Measurements from ENCODE around the gene MED13L.
A peak's percentile ranks its signal among the peaks of the same experiment; 100 is the strongest.
"Not testable (repeated sequence)": the region's sequence is repeated elsewhere in the genome, so short reads cannot be mapped to it uniquely, and the experiment has no call there.

Gene MED13L

DNA sequence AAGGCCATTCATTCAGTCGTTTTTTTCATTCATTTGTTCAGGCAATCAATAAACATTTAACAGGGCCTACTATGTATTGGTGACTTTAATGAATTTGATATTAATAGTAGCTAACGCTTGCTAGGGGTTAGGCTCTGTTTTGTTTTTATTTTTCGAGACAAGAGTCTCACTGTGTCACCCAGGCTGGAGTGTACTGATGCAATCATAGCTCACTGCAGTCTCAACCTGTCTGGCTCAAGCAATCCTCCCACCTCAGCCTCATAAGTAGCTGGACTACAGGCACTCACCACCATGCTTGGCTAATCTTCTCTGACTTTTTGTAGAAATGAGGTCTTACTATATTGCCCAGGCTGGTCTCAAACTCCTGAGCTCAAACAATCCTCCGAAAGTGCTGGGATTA lies 25.6 kb upstream of the MED13L start:
- no peak for DNase-seq

DNA sequence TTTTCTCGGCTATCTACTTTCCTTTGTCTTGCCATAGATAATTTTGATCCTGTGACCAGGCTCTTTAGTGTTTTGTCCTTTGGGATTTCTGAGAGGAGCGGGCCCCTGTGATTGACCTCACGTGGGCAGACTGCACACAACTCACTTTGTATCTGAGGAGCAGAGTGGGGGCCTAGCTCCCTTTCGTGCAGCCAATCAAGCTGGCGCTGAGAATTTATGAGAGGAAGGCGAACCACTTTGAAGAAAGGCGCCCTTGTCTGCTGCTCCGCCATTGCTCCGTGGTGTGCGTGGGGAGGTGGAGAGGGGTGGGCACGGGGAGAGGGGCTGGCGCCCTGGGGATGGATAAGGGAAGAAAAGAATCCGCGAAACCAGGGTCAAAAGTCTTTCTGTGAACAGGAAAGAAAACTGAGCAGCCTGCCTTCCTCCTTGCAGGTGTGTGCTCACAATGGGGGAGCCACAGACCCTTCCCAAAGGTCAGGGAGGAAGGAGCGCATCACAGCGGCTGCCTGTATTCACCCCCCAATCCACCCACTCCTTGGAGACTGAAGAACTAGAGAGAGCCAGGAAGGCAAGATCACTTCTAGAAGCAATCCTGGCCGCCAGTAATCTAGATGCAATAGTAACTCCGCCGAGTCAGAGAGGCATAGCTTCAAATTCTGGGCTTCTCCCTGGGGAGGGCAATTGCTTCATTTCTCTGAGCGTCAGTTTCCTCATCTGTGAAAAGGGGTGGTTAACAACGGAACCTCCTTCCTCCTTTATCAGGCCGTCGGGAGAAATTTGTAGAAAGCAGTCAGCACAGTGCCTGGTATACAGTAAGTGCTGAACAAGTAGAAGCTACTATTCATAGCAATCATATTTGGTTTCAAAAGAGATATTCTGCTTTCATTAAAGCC lies 24.9 kb upstream of the MED13L start:
- no peak for DNase-seq

GRCh38 chr12:116301621-116302020 lies 24.1 kb upstream of the MED13L start:
- DNase-seq, result no peak

DNA sequence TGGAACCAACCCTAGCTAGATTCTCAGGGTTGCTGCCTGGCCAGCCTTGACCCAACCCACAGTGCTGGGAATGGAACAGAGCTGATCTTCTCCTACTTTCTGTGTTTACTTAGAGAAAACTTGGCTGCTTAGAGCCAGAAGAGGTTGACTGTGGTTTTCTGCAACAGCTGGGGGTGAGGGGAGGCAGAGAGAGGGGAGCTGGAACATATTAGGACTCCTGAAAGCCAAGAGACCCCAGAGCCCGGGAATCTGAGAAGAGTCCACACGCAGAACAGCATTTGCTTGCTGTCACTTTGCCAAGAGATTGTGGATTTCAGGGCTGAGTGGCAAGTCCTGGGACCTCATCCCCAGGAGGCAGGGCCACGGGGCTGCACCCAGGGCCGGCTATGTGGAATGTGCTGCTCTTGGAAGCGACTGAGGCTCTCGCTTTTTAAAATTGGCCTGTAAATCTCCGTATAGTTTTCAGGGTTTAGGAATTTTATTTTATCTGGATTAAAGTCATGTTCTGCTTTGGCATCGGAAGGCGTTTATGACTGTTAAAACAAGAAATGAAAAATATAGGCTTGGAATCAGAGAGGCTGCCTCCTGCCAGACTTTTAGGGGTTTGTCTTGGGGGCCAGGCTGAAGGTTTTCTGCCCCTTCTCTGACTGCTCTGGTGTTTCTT lies 22.3 kb upstream of the MED13L start:
- peak; percentile 68 for DNase-seq

DNA sequence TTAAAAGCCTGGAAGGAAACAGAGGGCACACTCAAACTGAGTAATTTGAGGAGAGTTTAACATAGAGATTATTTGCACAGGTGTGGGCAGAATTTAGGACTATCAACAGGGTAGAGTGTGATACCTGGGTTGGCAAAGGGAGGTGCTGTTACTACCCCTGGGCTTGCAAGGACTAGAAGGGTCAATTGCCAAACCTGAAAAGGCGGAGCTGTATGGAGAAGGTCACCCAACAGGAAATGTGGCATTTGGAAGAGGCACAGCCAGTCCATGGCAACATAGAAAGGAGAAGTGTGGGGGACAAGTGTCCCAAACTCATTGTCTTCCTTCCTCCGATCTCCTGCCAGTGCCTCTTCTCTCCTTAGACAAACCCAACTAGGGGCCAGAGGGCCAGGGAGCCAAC lies 21.6 kb upstream of the MED13L start:
- DNase-seq, result no peak

GRCh38 chr12:116298578-116298977 lies 21.1 kb upstream of the MED13L start:
- no peak for DNase-seq

DNA sequence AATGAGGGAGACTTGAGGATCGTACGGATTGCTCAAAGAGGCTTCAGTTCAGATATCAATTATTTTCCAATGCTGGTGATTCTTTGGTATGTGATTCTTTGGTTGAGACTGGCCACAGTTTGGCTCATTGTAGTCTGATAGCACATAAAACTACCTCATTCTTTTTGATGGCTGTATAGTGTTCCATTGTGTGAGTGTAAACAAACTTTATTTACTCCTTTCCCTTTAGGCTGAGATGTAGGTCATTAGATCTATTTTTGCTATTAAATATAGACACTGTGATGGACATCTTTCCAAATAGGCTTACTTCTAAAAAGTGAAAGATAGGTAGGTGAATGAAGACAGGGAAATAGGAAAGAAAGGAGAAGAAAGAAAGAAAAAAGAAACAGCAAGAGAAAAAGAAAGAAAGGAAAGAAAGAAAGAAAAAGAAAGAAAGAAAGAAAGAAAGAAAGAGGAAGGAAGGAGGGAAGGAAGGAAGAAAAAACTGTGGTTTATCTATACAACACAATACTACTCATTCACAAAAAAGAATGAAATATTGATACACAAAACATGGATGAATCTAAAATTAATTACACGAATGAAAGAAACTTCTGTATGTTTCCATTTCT lies 19.8 kb upstream of the MED13L start:
- no peak for DNase-seq

GRCh38 chr12:116295327-116296263 lies 18.1 kb upstream of the MED13L start:
- peak; percentile 64 for DNase-seq

GRCh38 chr12:116294454-116295165 lies 17.1 kb upstream of the MED13L start:
- no peak for DNase-seq

GRCh38 chr12:116293687-116294453 lies 16.4 kb upstream of the MED13L start:
- no peak for DNase-seq

DNA sequence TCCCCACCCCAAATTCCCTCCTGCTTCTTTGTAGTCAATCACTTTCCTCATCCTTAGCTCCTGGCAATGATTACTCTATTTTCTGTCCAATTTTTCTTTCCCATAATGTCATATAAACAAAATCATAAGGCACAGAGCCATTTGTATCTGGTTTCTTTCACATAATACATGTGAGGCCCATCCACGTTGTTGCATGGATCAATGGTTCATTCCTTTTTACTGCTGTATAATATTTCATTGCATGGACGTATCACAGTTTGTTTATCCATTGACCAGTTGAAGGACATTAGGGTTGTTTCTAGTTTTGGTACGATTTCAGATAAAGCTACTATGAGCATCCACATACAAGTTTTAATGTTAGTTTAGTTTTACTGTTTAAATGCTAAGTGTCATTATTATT lies 13.7 kb upstream of the MED13L start:
- no peak for DNase-seq

GRCh38 chr12:116288735-116289134 lies 11.2 kb upstream of the MED13L start:
- DNase-seq, result no peak

DNA sequence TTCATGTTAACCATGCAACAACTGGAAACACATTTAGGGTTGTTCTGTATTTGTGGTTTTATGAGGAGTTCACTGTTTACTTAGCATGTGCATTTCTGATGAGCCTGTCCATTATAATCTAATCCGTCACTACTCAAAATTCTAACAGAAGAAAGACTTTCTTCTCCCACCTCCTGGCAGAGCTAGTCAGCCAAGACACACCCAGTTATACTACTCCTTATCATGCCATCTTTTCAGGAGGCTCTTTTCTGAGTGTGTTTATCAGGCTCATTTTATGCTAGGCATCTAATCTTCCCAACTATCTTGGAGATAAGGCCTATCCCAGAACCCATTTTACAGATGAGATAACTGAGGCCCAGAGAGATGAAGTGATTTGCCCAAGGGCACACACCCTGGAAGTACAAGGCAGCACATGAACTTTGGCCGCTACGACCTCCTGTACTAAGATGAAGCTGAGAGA lies 10.4 kb upstream of the MED13L start:
- DNase-seq, result peak; percentile 42

DNA sequence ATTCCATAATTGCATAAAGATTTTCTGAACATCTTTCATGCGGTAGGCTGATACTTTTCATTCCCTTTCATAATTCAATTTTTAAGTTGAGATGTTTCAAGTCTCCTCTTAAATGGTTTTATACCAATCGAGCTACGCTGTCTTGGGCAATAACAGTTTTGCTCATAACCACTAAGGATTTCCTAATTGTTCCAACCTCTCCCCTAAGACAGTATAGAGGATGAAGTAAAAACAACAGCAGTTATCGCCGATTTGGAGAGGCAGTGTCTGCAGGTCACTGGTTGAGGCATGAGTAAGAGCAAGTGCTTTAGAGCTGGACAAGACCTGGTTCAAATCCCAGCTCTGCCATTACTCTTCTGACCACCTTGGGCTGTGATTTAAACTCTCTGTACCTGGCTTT lies 6.9 kb upstream of the MED13L start:
- DNase-seq, result no peak

DNA sequence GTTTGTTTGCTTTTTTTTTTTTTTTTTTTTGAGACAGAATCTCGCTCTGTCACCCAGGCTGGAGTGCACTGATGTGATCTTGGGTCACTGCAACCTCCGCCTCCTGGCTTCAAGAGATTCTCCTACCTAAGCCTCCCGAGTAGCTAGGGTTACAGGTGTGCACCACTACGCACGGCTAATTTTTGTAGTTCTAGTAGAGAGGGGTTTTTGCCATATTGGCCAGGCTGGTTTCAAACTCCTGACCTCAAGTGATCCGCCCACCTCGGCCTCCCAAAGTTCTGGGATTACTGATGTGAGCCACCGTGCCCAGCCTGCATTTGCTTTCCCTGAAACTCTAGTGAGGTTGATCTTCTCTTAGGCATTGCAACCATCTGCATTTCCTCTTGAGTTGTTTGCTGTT lies 6.4 kb upstream of the MED13L start:
- not testable (repeated sequence) for DNase-seq

DNA sequence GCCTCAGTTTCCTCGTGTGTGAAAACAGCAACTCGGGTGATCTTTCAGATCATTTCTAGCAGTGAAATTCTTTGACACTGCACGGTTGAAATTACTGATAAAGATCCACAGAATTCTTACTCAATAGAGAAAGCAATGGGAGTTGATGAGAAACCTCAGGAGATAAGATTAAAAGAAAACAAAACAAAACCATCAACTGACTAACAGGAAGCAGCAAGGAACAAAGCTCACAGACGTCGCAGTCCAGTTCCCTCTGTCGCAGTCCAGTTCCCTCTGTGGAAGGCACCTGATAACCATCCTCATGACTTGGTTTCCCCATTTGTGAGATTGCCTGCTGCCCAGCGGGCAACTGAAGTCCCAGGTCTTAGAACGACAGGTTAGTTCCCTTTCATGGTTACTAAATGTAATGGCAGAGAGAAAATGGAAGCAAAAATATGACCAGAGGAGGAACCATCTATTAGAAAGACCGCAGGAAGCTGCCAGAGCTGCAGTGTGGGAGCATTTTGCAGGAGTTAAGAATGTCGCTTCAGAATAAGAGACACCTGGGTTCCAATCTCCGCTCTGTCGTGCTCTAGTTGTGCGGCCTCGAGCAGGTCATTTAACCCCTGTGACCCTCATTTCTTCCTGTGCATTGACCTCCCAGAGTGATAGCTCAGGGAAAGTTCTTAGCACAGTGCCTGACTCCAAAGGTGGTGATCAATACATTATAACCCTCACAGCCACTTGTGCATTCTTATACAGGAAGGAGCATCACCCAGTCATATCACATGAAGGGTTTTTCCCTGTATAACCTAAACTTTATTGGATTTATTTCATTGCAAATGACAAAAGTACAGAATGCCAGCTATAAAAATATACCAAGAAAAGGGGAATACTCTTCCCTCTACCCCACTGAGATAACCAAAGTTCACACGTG lies 5.1 kb upstream of the MED13L start:
- DNase-seq, result no peak

DNA sequence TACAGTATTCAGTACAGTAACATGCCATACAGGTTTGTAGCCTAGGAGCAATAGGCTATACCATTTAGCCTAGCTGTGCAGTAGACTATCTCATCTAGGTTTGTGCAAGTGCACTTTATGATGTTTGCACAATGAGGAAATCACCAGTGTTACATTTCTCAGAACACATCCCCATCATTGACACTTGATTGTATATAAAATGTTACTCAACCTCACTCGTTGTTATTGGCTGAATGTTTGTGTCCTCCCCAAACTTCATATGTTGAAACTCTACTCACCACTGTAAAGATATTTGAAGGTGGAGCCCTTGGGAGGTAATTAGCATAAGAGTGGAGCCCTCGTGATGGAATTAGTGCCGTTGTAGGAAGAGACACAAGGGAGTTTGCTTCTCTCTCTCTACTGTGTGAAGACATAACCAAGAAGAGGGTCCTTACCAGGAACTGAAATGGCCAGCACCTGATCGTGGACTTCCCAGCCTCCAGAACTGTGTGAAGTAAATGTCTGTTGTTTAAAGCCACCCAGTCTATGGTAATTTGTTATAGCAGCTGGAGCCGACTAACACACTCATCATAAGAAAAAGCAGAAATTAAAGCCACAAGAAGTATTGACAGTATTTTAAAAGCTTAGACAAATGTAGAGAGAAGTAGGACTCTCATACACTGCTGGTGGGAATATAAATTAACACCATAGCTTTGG lies 3.2 kb upstream of the MED13L start:
- no peak for DNase-seq

- DNase-seq, result no peak
These were observed 1.2 kb upstream of the MED13L start for GRCh38 chr12:116278667-116279066.

- DNase-seq, result no peak
These were observed 760 bp upstream of the MED13L start for GRCh38 chr12:116278279-116278626.
